HG02970 (cell line): ENCODE data around the gene BRD1.

Experiments used
- ATAC-seq: cut with Tn5 transposase; IDR thresholded peaks from one replicate; pipeline ENCODE4 v1.9.1; 2021; ENCODE audit warnings: mild to moderate bottlenecking, moderate library complexity, moderate number of reproducible peaks; ENCODE audit not compliant: unreplicated experiment, low FRiP score

Gene BRD1

DNA sequence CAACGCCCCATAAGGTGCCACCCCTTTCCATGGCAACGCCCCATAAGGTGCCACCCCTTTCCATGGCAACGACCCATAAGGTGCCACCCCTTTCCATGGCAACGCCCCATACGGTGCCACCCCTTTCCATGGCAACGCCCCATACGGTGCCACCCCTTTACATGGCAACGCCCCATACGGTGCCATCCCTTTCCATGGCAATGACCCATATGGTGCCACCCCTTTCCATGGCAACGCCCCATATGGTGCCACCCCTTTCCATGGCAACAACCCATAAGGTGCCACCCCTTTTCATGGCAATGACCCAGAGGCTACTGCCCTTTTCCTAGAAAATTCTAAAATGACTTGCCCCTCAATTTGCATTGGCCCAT, 72.1 kb downstream of the BRD1 start:
- ATAC-seq: no peak

DNA sequence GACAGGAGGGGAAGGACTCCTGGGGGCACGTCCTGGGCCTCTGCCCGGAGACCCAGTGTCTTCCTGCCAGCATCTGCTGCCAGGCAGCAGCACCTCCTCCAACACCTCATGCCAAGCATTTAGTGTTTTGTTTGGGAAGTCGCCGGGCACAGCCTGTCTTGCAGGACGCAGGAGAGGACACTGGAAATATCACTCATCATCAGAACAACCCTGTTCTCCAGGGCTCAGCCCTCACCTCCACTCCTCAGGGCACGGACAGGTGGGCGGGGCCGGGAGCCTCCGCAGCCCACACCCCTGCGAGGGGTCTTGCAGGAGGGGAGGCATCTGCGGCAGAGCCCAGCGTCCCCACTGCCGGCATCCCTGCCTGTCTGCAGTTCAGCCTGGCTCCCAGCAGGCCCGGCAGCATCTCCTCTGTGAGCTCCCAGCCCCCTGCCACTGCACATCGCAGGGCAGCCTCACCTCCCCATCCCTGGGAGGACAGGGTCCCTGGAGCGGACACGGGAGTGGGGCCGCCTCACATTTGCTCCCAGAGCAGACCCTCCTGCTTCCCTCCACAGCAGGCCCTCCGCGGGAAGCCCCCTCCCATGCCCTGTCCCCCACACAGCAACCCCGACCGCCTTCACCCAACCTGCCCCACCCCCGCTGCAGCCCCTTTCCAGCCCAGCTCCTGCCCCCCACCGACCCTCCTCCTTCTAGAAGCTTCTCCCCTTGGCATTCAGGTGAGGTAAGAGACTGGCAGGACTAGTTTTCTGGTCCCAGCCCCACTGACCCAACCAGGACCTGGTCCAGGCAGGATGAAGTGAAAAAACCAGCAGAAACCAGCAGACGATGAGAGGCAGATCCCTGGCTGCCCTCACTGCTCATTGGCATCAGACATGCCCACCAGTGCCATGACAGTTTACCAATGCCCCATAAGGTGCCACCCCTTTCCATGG, 72.7 kb downstream of the BRD1 start:
- ATAC-seq: no peak

DNA sequence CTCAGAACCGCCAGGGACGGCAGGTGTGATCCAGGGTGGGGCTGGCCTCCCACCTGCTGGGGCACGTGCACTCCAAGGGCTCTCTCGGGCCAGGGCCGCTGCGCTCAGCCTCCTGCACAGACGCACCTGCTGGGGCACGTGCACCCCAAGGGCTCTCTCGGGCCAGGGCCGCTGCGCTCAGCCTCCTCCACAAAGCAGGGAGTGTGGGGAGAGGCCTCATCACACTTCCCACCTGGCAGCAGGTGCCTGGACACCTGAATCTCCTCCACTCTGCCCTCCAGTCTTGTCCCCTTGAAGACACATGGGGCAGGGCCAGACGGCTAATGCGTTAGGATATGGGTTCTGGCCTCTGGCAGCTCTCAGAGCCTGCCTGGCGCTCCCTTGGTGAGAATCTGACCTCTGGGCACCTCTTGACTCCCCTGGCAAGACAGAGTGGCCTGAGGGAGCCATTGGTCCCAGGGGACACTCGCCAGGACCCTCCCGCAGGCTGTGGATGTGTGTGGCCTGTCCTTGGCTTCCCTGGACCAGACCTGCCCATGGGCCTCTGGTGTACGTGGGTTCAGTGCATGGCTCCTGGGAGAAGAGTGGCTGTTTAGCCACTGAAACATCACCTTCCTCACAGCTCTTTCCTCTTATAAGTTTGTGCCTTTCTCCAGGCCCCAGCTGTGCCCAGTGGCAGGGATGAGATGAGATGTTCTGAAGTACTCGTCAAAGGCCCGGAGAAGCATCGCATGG, 73.5 kb downstream of the BRD1 start:
- no peak for ATAC-seq

DNA sequence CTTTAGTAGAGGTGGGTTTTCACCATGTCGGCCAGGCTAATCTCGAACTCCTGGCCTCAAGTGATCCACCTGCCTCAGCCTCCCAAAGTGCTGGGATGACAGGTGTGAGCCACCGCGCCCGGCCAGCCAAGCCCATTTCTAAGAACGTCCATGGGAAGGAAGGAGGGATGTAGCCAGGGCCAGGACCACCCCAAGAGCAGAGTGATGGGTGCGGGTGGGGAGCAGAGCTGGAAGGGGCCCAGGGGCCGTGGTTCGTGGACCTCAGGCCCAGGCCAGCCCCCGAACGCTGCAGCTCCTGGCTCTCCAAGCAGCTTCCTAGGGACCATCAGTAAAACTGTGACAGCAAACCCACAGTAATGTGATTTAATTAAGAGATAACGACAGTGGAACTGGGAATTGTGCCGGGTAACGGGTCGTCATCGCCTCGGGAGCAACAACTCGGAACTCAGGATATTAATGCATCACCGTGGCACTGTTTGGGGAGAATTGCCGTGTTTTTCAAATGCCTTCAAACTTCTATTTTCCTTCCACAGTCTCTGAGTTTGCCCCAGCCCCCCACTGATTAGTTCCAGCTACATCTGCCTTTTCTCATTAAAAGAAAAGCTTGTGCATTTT, 74.3 kb downstream of the BRD1 start:
- no peak for ATAC-seq

DNA sequence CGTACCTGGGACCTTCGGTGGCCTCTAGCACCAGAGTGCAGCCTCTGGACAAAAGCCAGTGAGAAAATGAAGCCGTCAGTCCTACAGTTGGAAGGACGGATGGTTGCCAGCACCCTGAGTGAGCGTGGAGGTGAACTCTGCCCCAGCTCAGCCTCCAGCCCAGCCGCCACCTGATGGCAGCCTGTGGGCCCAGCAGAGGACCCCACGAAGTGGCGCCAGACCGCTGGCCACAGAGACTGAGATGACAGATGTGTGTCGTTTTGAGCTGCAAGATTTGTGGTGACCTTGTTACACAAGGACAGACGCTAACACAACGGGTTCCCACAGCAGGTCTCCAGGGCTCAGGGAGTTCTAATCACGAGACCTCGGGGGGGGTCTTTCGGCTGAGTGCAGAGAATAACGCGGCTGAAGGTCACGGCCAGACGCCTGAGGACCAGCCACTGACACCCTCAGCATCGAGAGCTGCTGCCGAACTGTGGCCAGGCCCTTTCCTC, 75.0 kb downstream of the BRD1 start:
- no peak for ATAC-seq

GRCh38 chr22:49751966-49752597, 75.6 kb downstream of the BRD1 start:
- ATAC-seq: no peak

DNA sequence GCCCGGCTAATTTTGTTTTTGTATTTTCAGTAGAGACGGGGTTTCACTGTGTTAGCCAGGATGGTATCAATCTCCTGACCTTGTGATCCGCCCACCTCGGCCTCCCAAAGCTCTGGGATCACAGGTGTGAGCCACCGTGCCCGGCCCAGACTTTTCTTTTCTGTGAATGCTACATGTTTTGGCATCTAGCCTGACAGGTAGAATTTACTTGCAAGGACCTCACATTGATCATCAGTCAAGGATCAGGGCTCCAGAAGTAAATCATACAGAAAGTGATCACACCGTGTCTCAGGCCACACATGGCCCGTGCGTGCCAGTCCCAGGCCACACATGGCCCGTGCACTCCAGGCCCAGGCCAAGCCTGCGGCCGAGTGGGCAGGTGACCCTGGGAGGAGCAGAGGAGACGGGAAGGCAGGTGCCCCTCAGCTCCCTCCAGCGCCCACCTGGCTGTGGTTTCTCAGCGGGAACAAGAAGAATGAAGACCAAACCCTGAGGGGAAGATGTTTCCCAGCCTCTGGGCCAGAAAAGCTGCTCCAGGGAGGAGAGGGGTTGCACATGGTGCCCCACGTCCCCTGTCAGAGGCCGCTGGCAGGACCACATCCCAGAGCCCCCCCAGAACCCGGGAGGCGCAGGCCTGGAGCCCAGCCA, 76.2 kb downstream of the BRD1 start:
- ATAC-seq: no peak

- ATAC-seq: no peak
Observed at GRCh38 chr22:49749885-49750510, 77.7 kb downstream of the BRD1 start.

- no peak for ATAC-seq
Observed at GRCh38 chr22:49749227-49749626, 78.4 kb downstream of the BRD1 start.

- no peak for ATAC-seq
Observed at GRCh38 chr22:49748514-49748913, 79.2 kb downstream of the BRD1 start.

GRCh38 chr22:49747716-49748115, 80.0 kb downstream of the BRD1 start:
- no peak for ATAC-seq

DNA sequence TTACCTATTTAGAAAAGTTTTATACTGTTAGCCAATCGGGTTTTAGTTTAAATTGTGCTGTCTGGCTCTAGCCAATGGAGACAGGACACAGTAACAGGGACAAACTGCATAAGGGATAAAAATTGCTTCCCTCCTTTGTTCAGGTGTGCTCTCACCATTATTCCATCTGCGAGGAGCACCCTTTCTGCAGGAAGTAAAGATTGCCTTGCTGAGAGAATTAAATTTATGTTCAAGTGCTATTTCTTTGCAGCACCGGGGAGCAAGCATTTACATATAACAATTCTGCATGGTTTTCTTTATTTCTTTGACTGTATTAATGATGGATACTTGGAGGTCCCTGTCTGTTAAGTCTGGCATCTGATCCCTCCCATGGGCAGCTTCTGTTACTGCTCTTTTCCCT, 80.5 kb downstream of the BRD1 start:
- ATAC-seq: no peak

- ATAC-seq: no peak
Observed at GRCh38 chr22:49746065-49746464, 81.6 kb downstream of the BRD1 start.

DNA sequence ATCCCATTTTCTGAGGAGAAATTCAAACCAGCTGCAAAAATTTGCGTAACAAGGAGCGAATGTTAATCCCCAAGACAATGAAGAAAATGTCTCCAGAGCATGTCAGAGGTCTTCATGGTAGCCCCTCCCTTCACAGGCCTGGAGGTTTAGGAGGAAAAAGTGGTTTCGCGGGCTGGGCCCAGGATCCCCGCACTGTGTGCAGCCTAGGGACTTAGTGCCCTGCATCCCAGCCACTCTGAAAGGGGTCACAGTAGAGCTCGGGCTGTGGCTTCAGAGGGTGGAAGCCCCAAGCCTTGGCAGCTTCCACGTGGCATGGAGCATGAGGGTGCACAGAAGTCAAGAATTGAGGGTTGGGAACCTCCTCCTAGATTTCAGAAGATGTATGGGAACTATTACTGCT, 87.4 kb downstream of the BRD1 start:
- no peak for ATAC-seq

GRCh38 chr22:49739138-49739537, 88.5 kb downstream of the BRD1 start:
- no peak for ATAC-seq

- no peak for ATAC-seq
Observed at GRCh38 chr22:49738566-49738965, 89.1 kb downstream of the BRD1 start.

GRCh38 chr22:49738006-49738405, 89.7 kb downstream of the BRD1 start:
- no peak for ATAC-seq

DNA sequence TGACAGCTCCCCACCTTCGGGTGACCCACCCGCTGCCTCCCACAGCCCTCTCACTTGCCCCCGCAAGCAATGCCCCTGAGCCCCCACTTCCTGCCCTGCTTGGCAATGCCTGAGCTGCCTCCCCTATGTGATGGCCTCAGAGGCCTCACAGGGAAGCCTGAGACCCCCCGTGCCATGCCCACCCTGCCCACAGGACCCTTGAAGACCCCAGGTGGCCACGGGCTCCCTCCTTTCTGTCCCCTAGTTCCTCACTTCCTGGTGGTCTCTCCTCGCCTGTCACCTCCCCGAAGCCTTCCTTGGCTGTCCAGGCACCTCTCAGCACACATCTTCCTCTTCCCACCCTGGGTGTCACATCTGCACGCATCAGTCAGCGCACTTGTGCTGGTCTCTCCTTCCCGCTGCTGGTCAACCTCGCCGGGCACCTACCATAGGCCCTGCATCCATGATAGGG, 90.5 kb downstream of the BRD1 start:
- ATAC-seq: no peak

GRCh38 chr22:49736538-49736937, 91.1 kb downstream of the BRD1 start:
- no peak for ATAC-seq
